Immature natural killer cell (primary cell): ENCODE measurements around the gene DNAJC5. TPM values are rescaled to one million over a fixed set of nuclear protein-coding genes. Genes with fewer than 3 reads are reported as not detected.
"Not testable (repeated sequence)": the region's sequence is repeated elsewhere in the genome, so short reads cannot be mapped to it uniquely, and the experiment has no call there.

Source experiments
- DNase-seq, 3 donors: peaks; one replicate each; pipeline ENCODE4 v3.0.0; 2022; ENCODE audit warnings: mixed read lengths in 1 of 3
- H3K27ac Mint-ChIP-seq, 6 donors: one replicate each; pipeline ENCODE4 v1.8.0; 2020; ENCODE audit warnings: mixed read lengths in 6 of 6, mild to moderate bottlenecking in 5 of 6, inconsistent platforms in 4 of 6, moderate library complexity in 3 of 6
- H3K27me3 Mint-ChIP-seq, 3 donors: one replicate each; pipeline ENCODE4 v1.8.0; 2020 to 2021; ENCODE audit warnings: low read depth in 3 of 3, mild to moderate bottlenecking in 3 of 3, mixed read lengths in 3 of 3, moderate library complexity in 3 of 3, inconsistent platforms in 1 of 3
- H3K36me3 Mint-ChIP-seq, 3 donors: one replicate each; pipeline ENCODE4 v1.8.0; 2020; ENCODE audit warnings: mixed read lengths in 3 of 3, inconsistent platforms in 2 of 3, mild to moderate bottlenecking in 2 of 3
- H3K4me1 Mint-ChIP-seq, 2 donors: one replicate each; pipeline ENCODE4 v1.8.0; 2020; ENCODE audit warnings: inconsistent platforms in 2 of 2, mild to moderate bottlenecking in 2 of 2, mixed read lengths in 2 of 2, moderate library complexity in 1 of 2
- H3K4me3 Mint-ChIP-seq, 5 donors: one replicate each; pipeline ENCODE4 v1.8.0; 2020; ENCODE audit warnings: mild to moderate bottlenecking in 5 of 5, mixed read lengths in 5 of 5, inconsistent platforms in 3 of 5, moderate library complexity in 3 of 5
- H3K9me3 Mint-ChIP-seq, 6 donors: one replicate each; pipeline ENCODE4 v1.8.0; 2020; ENCODE audit warnings: mild to moderate bottlenecking in 6 of 6, mixed read lengths in 6 of 6, inconsistent platforms in 4 of 6, moderate library complexity in 3 of 6
- polyA plus RNA-seq, 3 donors: library from polyadenylated mRNA; unstranded; fragments of 300-500 nt; fragmentation: Illumina TruSeq; gene quantifications; one replicate each; pipeline ENCODE4 v1.2.3, GENCODE V29; 2021

DNAJC5 gene
- polyA plus RNA-seq, 3 donors from 2014 or later, result 1.4 to 8.2 (median 2.9) TPM

- Mint-ChIP-seq H3K9me3 (no peaks in the 10 kb centered on the region), H3K27ac (no peak overlapping the region), H3K4me3 (peak overlapping the region; percentile 74 to 82 (median 78)), H3K27me3 (peaks cover 2 to 8% (median 8%) of the 10 kb centered on the region in 3 donors), H3K4me1 (peaks cover 14 to 20% of the 10 kb centered on the region in 2 donors), H3K36me3 (no peaks in the 10 kb centered on the region)
- peak; percentile 33 to 35 (median 34) for DNase-seq
These were observed 60.4 kb downstream of the DNAJC5 start for GRCh38 chr20:63955281-63955826.

GRCh38 chr20:63955827-63956663, 61.1 kb downstream of the DNAJC5 start, which contains the start of gene UCKL1:
TSS of gene UCKL1 (minus strand) at chr20:63956416. CDS start at chr20:63956372, 44 bp downstream.
- Mint-ChIP-seq H3K27ac (peak within 1 kb of the TSS in 5 of 6 donors; percentile 43 to 76 (median 59)), H3K4me3 (peak within 1 kb of the TSS; percentile 82 to 87 (median 85)), H3K36me3 (no peaks in the 10 kb centered on the region), H3K4me1 (peaks cover 14 to 19% of the 10 kb centered on the region in 2 donors), H3K9me3 (no peaks in the 10 kb centered on the region), H3K27me3 (peaks cover 2 to 8% (median 8%) of the 10 kb centered on the region in 3 donors)
- peak; percentile 89 to 92 (median 89) for DNase-seq

DNA sequence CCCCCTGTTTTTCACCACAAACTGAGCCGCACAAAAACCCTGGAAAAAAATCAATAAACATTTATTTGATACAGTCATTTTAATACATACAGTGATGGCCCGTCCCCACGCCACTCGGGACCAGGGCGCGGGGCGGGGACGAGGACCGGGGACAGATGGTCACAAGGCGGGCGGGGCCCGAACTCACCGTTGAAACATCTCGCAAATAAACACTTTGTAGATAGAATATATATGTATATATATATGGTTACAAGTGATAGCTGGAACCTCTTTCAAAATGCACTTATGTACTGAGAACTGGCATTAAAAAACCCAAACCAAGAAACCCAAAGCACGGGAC, 61.7 kb downstream of the DNAJC5 start:
- no peaks in the 10 kb centered on the region for H3K9me3 Mint-ChIP-seq
- peaks cover 2 to 8% (median 8%) of the 10 kb centered on the region in 3 donors for H3K27me3 Mint-ChIP-seq
- H3K27ac Mint-ChIP-seq, result peak overlapping the region in 5 of 6 donors; percentile 28 to 76 (median 59)
- no peak for DNase-seq
- H3K4me1 Mint-ChIP-seq, result peaks cover 14 to 19% of the 10 kb centered on the region in 2 donors
- H3K4me3 Mint-ChIP-seq, result peak overlapping the region; percentile 82 to 87 (median 85)
- no peaks in the 10 kb centered on the region for H3K36me3 Mint-ChIP-seq

DNA sequence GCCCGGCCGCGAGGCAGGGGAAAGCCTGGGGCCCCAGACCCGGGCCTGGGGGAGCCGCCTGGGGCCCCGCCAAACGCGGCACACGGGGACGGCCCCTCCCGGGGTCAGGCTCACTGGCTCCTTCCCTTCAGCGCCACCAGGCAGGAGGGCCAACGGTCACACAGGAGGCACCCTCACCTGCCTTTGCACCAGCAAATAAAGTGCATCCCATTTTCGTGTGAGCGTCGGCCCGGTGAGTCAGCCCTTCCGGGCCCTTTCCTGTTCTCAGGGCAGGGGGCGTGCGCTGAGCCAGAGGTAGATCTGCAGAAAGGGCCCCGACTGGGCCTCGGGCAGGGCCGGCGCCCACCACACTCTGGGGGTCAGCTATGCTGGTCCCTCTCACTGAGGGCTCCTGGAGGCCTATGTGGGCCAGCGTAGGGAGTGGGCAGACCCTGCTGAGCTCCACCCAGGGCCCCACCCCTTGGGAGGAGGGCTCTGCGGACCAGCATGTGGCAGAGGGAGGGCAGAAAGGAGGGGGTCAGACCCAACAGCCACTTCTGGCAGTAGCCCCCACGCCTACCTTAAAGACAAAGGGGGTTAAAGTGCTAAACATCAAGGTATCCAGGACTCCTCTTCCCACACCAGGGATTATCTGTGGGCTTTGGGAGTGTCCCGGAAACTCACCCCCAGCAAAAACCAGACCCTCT, 62.2 kb downstream of the DNAJC5 start:
- H3K4me3 Mint-ChIP-seq, result peak overlapping the region; percentile 23 to 86 (median 51)

DNA sequence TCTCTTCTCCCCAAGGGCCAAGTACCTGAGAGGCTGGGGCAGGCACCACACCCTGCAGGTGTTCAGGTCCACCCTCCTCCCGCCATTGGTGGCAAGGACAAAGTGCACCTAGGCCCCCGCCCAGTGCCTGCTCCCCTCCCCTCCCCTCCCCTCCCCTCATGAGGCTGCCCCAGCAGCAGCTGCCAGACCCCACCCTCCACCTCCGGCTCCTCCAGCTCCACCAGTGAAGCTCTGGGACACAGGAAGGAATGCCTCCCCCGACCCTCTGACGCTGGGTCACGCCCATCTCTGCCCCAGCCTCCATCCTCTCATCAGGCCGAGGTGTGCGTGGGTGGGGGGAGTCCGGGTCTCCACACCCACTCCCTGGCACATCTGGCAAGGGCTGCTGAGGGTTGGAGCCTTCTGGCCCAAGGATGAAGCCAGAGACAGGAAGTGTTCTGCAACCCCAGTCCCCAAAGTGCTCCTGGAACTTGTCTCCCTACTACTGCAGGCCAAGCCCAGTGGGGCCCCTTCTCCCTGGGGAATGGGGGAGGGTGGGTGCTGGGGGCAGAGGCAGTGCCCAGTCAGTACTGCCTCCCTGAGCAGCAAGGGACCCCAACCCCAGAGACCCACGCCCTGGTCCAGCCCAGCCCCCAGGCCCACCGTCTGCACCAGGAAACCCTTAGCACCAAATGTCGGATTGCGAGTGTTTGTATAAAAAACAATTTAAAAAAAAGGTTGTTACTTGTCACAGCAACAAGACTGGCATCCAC, 62.9 kb downstream of the DNAJC5 start:
- DNase-seq, result no peak
- H3K4me1 Mint-ChIP-seq, result peaks cover 14 to 19% of the 10 kb centered on the region in 2 donors
- H3K27ac Mint-ChIP-seq, result no peak overlapping the region
- peaks cover 2 to 8% (median 5%) of the 10 kb centered on the region in 3 donors for H3K27me3 Mint-ChIP-seq
- H3K36me3 Mint-ChIP-seq, result no peaks in the 10 kb centered on the region
- no peak overlapping the region for H3K4me3 Mint-ChIP-seq
- H3K9me3 Mint-ChIP-seq, result no peaks in the 10 kb centered on the region

More for the DNA sequence above, 62.2 kb downstream of the DNAJC5 start:
- no peaks in the 10 kb centered on the region for H3K9me3 Mint-ChIP-seq
- H3K4me1 Mint-ChIP-seq, result peaks cover 14 to 19% of the 10 kb centered on the region in 2 donors
- H3K27ac Mint-ChIP-seq, result peak overlapping the region in 2 of 6 donors; percentile 28 to 53
- peaks cover 2 to 8% (median 8%) of the 10 kb centered on the region in 3 donors for H3K27me3 Mint-ChIP-seq
- peak in 1 of 3 donors; percentile 36 for DNase-seq
- no peaks in the 10 kb centered on the region for H3K36me3 Mint-ChIP-seq

DNA sequence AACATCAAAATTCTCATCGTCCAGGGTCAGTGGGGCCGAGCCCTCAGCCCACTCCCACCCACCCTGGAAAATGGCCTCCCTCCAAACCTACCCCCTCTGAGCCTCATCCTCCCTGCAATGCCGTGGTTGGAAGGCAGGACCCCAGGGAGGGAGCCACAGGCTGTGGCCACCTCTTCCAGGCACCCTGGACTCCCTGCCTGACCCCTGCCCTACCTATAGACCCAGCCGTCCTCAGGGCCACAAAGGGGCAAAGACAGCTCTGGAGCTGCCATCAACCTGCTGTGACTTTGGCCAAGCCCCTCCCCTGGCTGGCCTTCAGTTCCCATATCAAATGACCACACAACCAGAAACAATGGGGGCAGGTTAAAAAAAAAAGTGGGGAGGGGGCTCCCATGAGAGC, 63.5 kb downstream of the DNAJC5 start:
- H3K9me3 Mint-ChIP-seq, result no peaks in the 10 kb centered on the region
- H3K4me3 Mint-ChIP-seq, result peak overlapping the region in 1 of 5 donors; percentile 37
- H3K36me3 Mint-ChIP-seq, result no peaks in the 10 kb centered on the region
- H3K27me3 Mint-ChIP-seq, result peaks cover 1 to 6% (median 5%) of the 10 kb centered on the region in 3 donors
- DNase-seq, result no peak
- no peak overlapping the region for H3K27ac Mint-ChIP-seq
- H3K4me1 Mint-ChIP-seq, result peaks cover 13 to 17% of the 10 kb centered on the region in 2 donors

- H3K27ac Mint-ChIP-seq, result no peak overlapping the region
- no peak for DNase-seq
- no peaks in the 10 kb centered on the region for H3K36me3 Mint-ChIP-seq
- H3K27me3 Mint-ChIP-seq, result peaks cover 0 to 5% (median 2%) of the 10 kb centered on the region in 3 donors
- peaks cover 6 to 12% of the 10 kb centered on the region in 2 donors for H3K4me1 Mint-ChIP-seq
- no peak overlapping the region for H3K4me3 Mint-ChIP-seq
- H3K9me3 Mint-ChIP-seq, result no peaks in the 10 kb centered on the region
These were observed 64.2 kb downstream of the DNAJC5 start for GRCh38 chr20:63958964-63959698.

- Mint-ChIP-seq H3K27ac (no peak overlapping the region), H3K4me3 (no peak overlapping the region), H3K36me3 (no peaks in the 10 kb centered on the region), H3K4me1 (peaks cover under 1 to 7% of the 10 kb centered on the region in 2 donors), H3K27me3 (peaks cover 0 to 2% (median 0%) of the 10 kb centered on the region in 3 donors), H3K9me3 (no peaks in the 10 kb centered on the region)
- no peak for DNase-seq
These were observed 64.8 kb downstream of the DNAJC5 start for GRCh38 chr20:63959699-63960075.

DNA sequence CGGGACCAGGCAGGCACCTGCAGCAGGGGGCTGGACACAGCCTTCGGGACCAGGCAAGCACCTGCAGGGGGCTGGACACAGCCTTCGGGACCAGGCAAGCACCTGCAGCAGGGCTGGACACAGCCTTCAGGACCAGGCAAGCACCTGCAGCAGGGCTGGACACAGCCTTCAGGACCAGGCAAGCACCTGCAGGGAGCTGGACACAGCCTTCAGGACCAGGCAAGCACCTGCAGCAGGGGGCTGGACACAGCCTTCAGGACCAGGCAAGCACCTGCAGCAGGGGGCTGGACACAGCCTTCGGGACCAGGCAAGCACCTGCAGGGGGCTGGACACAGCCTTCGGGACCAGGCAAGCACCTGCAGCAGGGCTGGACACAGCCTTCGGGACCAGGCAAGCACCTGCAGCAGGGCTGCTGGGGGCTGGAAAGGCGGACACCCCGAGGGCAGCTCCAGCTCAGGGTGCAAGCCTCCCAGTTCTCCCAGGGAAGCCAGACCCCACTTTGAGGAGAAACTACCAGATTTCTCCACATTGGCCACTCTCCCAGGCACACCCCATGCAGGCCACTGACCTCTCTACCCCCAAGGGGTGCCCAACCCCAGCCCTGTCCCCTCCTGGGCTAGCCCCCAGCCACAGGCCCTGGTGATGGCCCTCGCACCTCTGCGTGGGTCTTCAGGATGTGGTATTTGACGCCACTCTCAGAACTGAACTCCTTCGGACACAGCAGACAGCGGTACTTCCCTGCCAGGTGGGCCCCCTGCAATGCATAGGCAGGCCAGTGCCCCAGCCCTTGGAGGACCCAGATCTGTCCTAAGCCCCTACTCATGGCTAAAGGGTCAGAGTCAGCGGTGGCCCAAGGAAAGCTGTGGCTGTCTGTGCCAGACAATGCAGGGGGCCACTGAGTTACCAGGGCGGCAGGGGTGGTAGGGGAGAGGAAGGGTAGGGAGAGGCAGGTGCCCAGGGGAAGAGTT, 66.0 kb downstream of the DNAJC5 start:
- not testable (repeated sequence) for H3K4me3 Mint-ChIP-seq, H3K4me1 Mint-ChIP-seq, H3K9me3 Mint-ChIP-seq, H3K36me3 Mint-ChIP-seq, H3K27ac Mint-ChIP-seq, DNase-seq, H3K27me3 Mint-ChIP-seq

- H3K27me3 Mint-ChIP-seq, result peaks cover 0 to 2% (median 0%) of the 10 kb centered on the region in 3 donors
- no peak overlapping the region for H3K4me3 Mint-ChIP-seq
- H3K36me3 Mint-ChIP-seq, result no peaks in the 10 kb centered on the region
- no peaks in the 10 kb centered on the region for H3K9me3 Mint-ChIP-seq
- DNase-seq, result no peak
- no peaks in the 10 kb centered on the region for H3K4me1 Mint-ChIP-seq
- H3K27ac Mint-ChIP-seq, result no peak overlapping the region
These were observed 66.9 kb downstream of the DNAJC5 start for GRCh38 chr20:63961664-63962425.

- H3K27me3 Mint-ChIP-seq, result peaks cover 0 to 2% (median 0%) of the 10 kb centered on the region in 3 donors
- H3K27ac Mint-ChIP-seq, result no peak overlapping the region
- no peaks in the 10 kb centered on the region for H3K9me3 Mint-ChIP-seq
- no peaks in the 10 kb centered on the region for H3K4me1 Mint-ChIP-seq
- no peaks in the 10 kb centered on the region for H3K36me3 Mint-ChIP-seq
- DNase-seq, result no peak
- no peak overlapping the region for H3K4me3 Mint-ChIP-seq
These were observed 67.8 kb downstream of the DNAJC5 start for GRCh38 chr20:63962426-63963347.
